ENCODE data around the gene TRIM2.

DNA sequence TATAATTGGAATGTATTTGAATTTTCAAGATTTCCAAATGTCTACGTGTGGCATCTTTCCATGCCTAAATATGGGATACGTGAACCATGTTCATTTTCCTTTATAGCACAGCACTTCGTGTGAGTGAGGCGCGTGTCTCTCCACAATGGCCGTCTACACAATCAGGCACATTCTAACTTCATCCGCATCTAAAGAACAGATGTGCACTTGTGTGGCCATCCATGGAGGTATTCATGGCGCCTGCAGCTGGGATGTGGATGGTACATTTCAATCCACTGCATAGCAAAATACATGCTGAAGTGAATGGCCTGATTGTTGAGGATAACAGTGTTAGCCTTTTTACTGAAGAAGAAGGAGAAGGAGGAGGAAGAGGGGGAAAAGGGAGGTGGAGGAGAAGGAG lies 34.5 kb upstream of the TRIM2 start:
- TF ChIP-seq, protein P1, sequence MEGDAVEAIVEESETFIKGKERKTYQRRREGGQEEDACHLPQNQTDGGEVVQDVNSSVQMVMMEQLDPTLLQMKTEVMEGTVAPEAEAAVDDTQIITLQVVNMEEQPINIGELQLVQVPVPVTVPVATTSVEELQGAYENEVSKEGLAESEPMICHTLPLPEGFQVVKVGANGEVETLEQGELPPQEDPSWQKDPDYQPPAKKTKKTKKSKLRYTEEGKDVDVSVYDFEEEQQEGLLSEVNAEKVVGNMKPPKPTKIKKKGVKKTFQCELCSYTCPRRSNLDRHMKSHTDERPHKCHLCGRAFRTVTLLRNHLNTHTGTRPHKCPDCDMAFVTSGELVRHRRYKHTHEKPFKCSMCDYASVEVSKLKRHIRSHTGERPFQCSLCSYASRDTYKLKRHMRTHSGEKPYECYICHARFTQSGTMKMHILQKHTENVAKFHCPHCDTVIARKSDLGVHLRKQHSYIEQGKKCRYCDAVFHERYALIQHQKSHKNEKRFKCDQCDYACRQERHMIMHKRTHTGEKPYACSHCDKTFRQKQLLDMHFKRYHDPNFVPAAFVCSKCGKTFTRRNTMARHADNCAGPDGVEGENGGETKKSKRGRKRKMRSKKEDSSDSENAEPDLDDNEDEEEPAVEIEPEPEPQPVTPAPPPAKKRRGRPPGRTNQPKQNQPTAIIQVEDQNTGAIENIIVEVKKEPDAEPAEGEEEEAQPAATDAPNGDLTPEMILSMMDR (IDR thresholded peaks at IDR 0.05), result no peak
- TF ChIP-seq POLR2A (IDR thresholded peaks at IDR 0.05), result no peak

Data from body of pancreas (tissue), 4 donors.